Smooth muscle cell (in vitro differentiated cells): ENCODE data around the gene RAC2. TPM values are rescaled to one million over a fixed set of nuclear protein-coding genes. Genes with fewer than 3 reads are reported as not detected.

ENCODE experiments used
- DNase-seq: peaks from one replicate; lab custom pipeline; 2025; ENCODE audit not compliant: unreplicated experiment; lab: John Stamatoyannopoulos, UW
- H2AFZ ChIP-seq: fragments of 200-600 bp; sonication (generic); 2 replicates; pipeline ENCODE4 v1.6.0; 2016; ENCODE audit warnings: antibody characterized with exemption, low read depth, mild to moderate bottlenecking
- H3F3A ChIP-seq: fragments of 200-600 bp; sonication (generic); 2 replicates; pipeline ENCODE4 v1.6.0; 2017; ENCODE audit warnings: antibody characterized with exemption, low read depth
- H3K27ac ChIP-seq: fragments of 200-600 bp; sonication (generic); 2 replicates; pipeline ENCODE4 v1.5.1; 2016; ENCODE audit warnings: low read depth, mild to moderate bottlenecking
- H3K27me3 ChIP-seq: fragments of 200-600 bp; sonication (generic); 2 replicates; pipeline ENCODE4 v1.6.1; 2016; ENCODE audit warnings: low read depth, mild to moderate bottlenecking
- H3K36me3 ChIP-seq: fragments of 200-600 bp; sonication (generic); 2 replicates; pipeline ENCODE4 v1.5.1; 2016; ENCODE audit warnings: low read depth
- H3K4me1 ChIP-seq: fragments of 200-600 bp; sonication (generic); 2 replicates; pipeline ENCODE4 v1.5.1; 2016; ENCODE audit warnings: low read depth
- H3K4me2 ChIP-seq: fragments of 200-600 bp; sonication (generic); 2 replicates; pipeline ENCODE4 v1.6.0; 2016; ENCODE audit warnings: mild to moderate bottlenecking
- H3K4me3 ChIP-seq: fragments of 200-600 bp; sonication (generic); 2 replicates; pipeline ENCODE4 v1.5.1; 2016; ENCODE audit warnings: mild to moderate bottlenecking
- H3K79me2 ChIP-seq: fragments of 200-600 bp; sonication (generic); 2 replicates; pipeline ENCODE4 v1.6.0; 2016; ENCODE audit warnings: low read depth, mild to moderate bottlenecking
- H3K9ac ChIP-seq: fragments of 200-600 bp; sonication (generic); 2 replicates; pipeline ENCODE4 v1.6.0; 2016; ENCODE audit warnings: low read depth
- H3K9me3 ChIP-seq: fragments of 200-600 bp; sonication (generic); replicated peaks from 2 replicates; pipeline ENCODE4 v1.5.1; 2016; ENCODE audit warnings: low read depth
- H4K20me1 ChIP-seq: fragments of 200-600 bp; sonication (generic); 2 replicates; pipeline ENCODE4 v1.6.0; 2016; ENCODE audit warnings: low read depth
- CTCF ChIP-seq: fragments of 200-600 bp; sonication (generic); IDR thresholded peaks from 2 replicates; pipeline ENCODE4 v1.5.1; 2017; ENCODE audit warnings: borderline replicate concordance, mild to moderate bottlenecking, antibody characterized with exemption; ENCODE audit not compliant: insufficient read depth, poor library complexity, severe bottlenecking
- WGBS: methylation state at CpG from one replicate; pipeline ENCODE4 v1.1.7; 2016; ENCODE audit warnings: low lambda C conversion rate; 5-methylcytosine and 5-hydroxymethylcytosine counted together
- polyA plus RNA-seq: library from polyadenylated mRNA; unstranded; fragments of >200 nt; fragmentation: Nextera tagmentation; extraction: Ambion mirVana; gene quantifications from 2 replicates; pipeline ENCODE4 v1.2.1, GENCODE V29; 2016
- total RNA-seq: library from RNA; depleted of rRNA; stranded (reverse); fragments of >200 nt; gene quantifications from 2 replicates; pipeline ENCODE4 v1.2.3, GENCODE V29; 2014

The RAC2 gene
- total and polyA plus RNA-seq, 2 experiments from 2014 or later = 3.6 to 4.0 TPM

- no peak for DNase-seq
- Histone ChIP-seq H3K79me2 (no peaks in the 10 kb centered on the region), H3K9me3 (no peaks in the 10 kb centered on the region), H3K27me3 (peaks cover 9% of the 10 kb centered on the region), H3K4me1 (peaks cover 6% of the 10 kb centered on the region), H3F3A (no peaks in the 10 kb centered on the region), H2AFZ (no peak overlapping the region), H3K9ac (no peak overlapping the region), H3K4me2 (no peak overlapping the region), H3K27ac (no peak overlapping the region), H4K20me1 (no peaks in the 10 kb centered on the region), H3K36me3 (no peaks in the 10 kb centered on the region), H3K4me3 (no peak overlapping the region)
- 79% methylated on average over 9 of the region's 9 CpGs for WGBS
- TF ChIP-seq CTCF = no peak
Measured at GRCh38 chr22:37258005-37258752, 14.1 kb upstream of the RAC2 start.

- H3K36me3 ChIP-seq = no peaks in the 10 kb centered on the region
- H3K9me3 ChIP-seq = no peaks in the 10 kb centered on the region
- TF ChIP-seq CTCF = no peak
- H3K4me3 ChIP-seq = no peak overlapping the region
- H3K79me2 ChIP-seq = no peaks in the 10 kb centered on the region
- H3K27me3 ChIP-seq = peaks cover 9% of the 10 kb centered on the region
- H3F3A ChIP-seq = no peaks in the 10 kb centered on the region
- no peak overlapping the region for H2AFZ ChIP-seq
- DNase-seq = no peak
- H3K9ac ChIP-seq = no peak overlapping the region
- 85% methylated on average over 7 of the region's 10 CpGs for WGBS
- peaks cover 6% of the 10 kb centered on the region for H3K4me1 ChIP-seq
- no peaks in the 10 kb centered on the region for H4K20me1 ChIP-seq
- no peak overlapping the region for H3K27ac ChIP-seq
- no peak overlapping the region for H3K4me2 ChIP-seq
Measured at GRCh38 chr22:37256075-37256726, 12.1 kb upstream of the RAC2 start.

GRCh38 chr22:37255558-37256006, 11.5 kb upstream of the RAC2 start:
- H3K27me3 ChIP-seq = peaks cover 9% of the 10 kb centered on the region
- H2AFZ ChIP-seq = no peak overlapping the region
- no peaks in the 10 kb centered on the region for H3K36me3 ChIP-seq
- H3K4me1 ChIP-seq = peaks cover 6% of the 10 kb centered on the region
- H3K27ac ChIP-seq = no peak overlapping the region
- H3K9me3 ChIP-seq = no peaks in the 10 kb centered on the region
- no peak overlapping the region for H3K4me2 ChIP-seq
- H3K79me2 ChIP-seq = no peaks in the 10 kb centered on the region
- no peak for DNase-seq
- H3F3A ChIP-seq = no peaks in the 10 kb centered on the region
- H3K4me3 ChIP-seq = no peak overlapping the region
- H3K9ac ChIP-seq = no peak overlapping the region
- no peak for TF ChIP-seq CTCF
- no peaks in the 10 kb centered on the region for H4K20me1 ChIP-seq
